ENCODE results near the gene NEK6. TPM values are rescaled to one million over a fixed set of nuclear protein-coding genes. Genes with fewer than 3 reads are reported as not detected.

NEK6 gene
- total and polyA plus RNA-seq, 2 donors, result 28.1 to 38.3 TPM

- 65% methylated on average over 15 of the region's 15 CpGs for WGBS
- no peaks in the 10 kb centered on the region for H3K36me3 ChIP-seq (ENCODE audit: insufficient read depth)
- no peak overlapping the region for H3K4me3 ChIP-seq (ENCODE audit: low read depth, low read length)
- H3K27ac ChIP-seq (ENCODE audit: low read depth), result no peak overlapping the region
- no peaks in the 10 kb centered on the region for H3K4me1 ChIP-seq (ENCODE audit: insufficient read depth)
- no peak for DNase-seq (ENCODE audit: extremely low spot score)
Measured at GRCh38 chr9:124309667-124310084, 51.9 kb downstream of the NEK6 start.

GRCh38 chr9:124311283-124311682, 53.5 kb downstream of the NEK6 start:
- Histone ChIP-seq H3K27ac (ENCODE audit: low read depth) (no peak overlapping the region), H3K4me1 (ENCODE audit: insufficient read depth) (no peaks in the 10 kb centered on the region), H3K36me3 (ENCODE audit: insufficient read depth) (peaks cover 2% of the 10 kb centered on the region), H3K4me3 (ENCODE audit: low read depth, low read length) (no peak overlapping the region)
- 94% methylated on average over 5 of the region's 5 CpGs for WGBS
- DNase-seq (ENCODE audit: extremely low spot score), result no peak

- 81% methylated on average over 27 of the region's 27 CpGs for WGBS
- no peak for DNase-seq (ENCODE audit: extremely low spot score)
- H3K36me3 ChIP-seq (ENCODE audit: insufficient read depth), result peaks cover 2% of the 10 kb centered on the region
- no peaks in the 10 kb centered on the region for H3K4me1 ChIP-seq (ENCODE audit: insufficient read depth)
- no peak overlapping the region for H3K27ac ChIP-seq (ENCODE audit: low read depth)
- no peak overlapping the region for H3K4me3 ChIP-seq (ENCODE audit: low read depth, low read length)
Measured at GRCh38 chr9:124312290-124313265, 54.8 kb downstream of the NEK6 start.

- Histone ChIP-seq H3K36me3 (ENCODE audit: insufficient read depth) (peaks cover 2% of the 10 kb centered on the region), H3K4me1 (ENCODE audit: insufficient read depth) (no peaks in the 10 kb centered on the region), H3K4me3 (ENCODE audit: low read depth, low read length) (no peak overlapping the region), H3K27ac (ENCODE audit: low read depth) (no peak overlapping the region)
- 93% methylated on average over 18 of the region's 18 CpGs for WGBS
- no peak for DNase-seq (ENCODE audit: extremely low spot score)
Measured at GRCh38 chr9:124313940-124314339, 56.2 kb downstream of the NEK6 start.

GRCh38 chr9:124315882-124316281, 58.1 kb downstream of the NEK6 start:
- H3K27ac ChIP-seq (ENCODE audit: low read depth), result no peak overlapping the region
- 90% methylated on average over 16 of the region's 16 CpGs for WGBS
- DNase-seq (ENCODE audit: extremely low spot score), result no peak
- no peak overlapping the region for H3K4me3 ChIP-seq (ENCODE audit: low read depth, low read length)
- no peaks in the 10 kb centered on the region for H3K4me1 ChIP-seq (ENCODE audit: insufficient read depth)
- H3K36me3 ChIP-seq (ENCODE audit: insufficient read depth), result peaks cover 2% of the 10 kb centered on the region

GRCh38 chr9:124320062-124320973, 62.6 kb downstream of the NEK6 start:
- DNase-seq (ENCODE audit: extremely low spot score), result no peak
- Histone ChIP-seq H3K36me3 (ENCODE audit: insufficient read depth) (peaks cover 2% of the 10 kb centered on the region), H3K27ac (ENCODE audit: low read depth) (no peak overlapping the region), H3K4me1 (ENCODE audit: insufficient read depth) (no peaks in the 10 kb centered on the region), H3K4me3 (ENCODE audit: low read depth, low read length) (no peak overlapping the region)
- WGBS, result 60% methylated on average over 17 of the region's 17 CpGs

GRCh38 chr9:124321416-124321815, 63.7 kb downstream of the NEK6 start:
- Histone ChIP-seq H3K4me3 (ENCODE audit: low read depth, low read length) (no peak overlapping the region), H3K36me3 (ENCODE audit: insufficient read depth) (no peaks in the 10 kb centered on the region), H3K27ac (ENCODE audit: low read depth) (no peak overlapping the region), H3K4me1 (ENCODE audit: insufficient read depth) (no peaks in the 10 kb centered on the region)
- 91% methylated on average over 12 of the region's 12 CpGs for WGBS
- DNase-seq (ENCODE audit: extremely low spot score), result no peak

- no peak overlapping the region for H3K4me3 ChIP-seq (ENCODE audit: low read depth, low read length)
- H3K27ac ChIP-seq (ENCODE audit: low read depth), result no peak overlapping the region
- no peak for DNase-seq (ENCODE audit: extremely low spot score)
- H3K36me3 ChIP-seq (ENCODE audit: insufficient read depth), result no peaks in the 10 kb centered on the region
- 91% methylated on average over 4 of the region's 4 CpGs for WGBS
- no peaks in the 10 kb centered on the region for H3K4me1 ChIP-seq (ENCODE audit: insufficient read depth)
Measured at GRCh38 chr9:124321935-124322334, 64.2 kb downstream of the NEK6 start.

GRCh38 chr9:124322618-124323432, 65.1 kb downstream of the NEK6 start:
- no peak for DNase-seq (ENCODE audit: extremely low spot score)
- WGBS, result 87% methylated on average over 18 of the region's 18 CpGs
- H3K27ac ChIP-seq (ENCODE audit: low read depth), result no peak overlapping the region
- H3K4me3 ChIP-seq (ENCODE audit: low read depth, low read length), result no peak overlapping the region
- no peaks in the 10 kb centered on the region for H3K4me1 ChIP-seq (ENCODE audit: insufficient read depth)
- no peaks in the 10 kb centered on the region for H3K36me3 ChIP-seq (ENCODE audit: insufficient read depth)

GRCh38 chr9:124323904-124324303, 66.2 kb downstream of the NEK6 start:
- Histone ChIP-seq H3K4me1 (ENCODE audit: insufficient read depth) (no peaks in the 10 kb centered on the region), H3K36me3 (ENCODE audit: insufficient read depth) (no peaks in the 10 kb centered on the region), H3K27ac (ENCODE audit: low read depth) (no peak overlapping the region), H3K4me3 (ENCODE audit: low read depth, low read length) (no peak overlapping the region)
- 86% methylated on average over 10 of the region's 10 CpGs for WGBS
- no peak for DNase-seq (ENCODE audit: extremely low spot score)

- no peak for DNase-seq (ENCODE audit: extremely low spot score)
- H3K36me3 ChIP-seq (ENCODE audit: insufficient read depth), result no peaks in the 10 kb centered on the region
- WGBS, result 90% methylated on average over 6 of the region's 6 CpGs
- no peak overlapping the region for H3K27ac ChIP-seq (ENCODE audit: low read depth)
- no peaks in the 10 kb centered on the region for H3K4me1 ChIP-seq (ENCODE audit: insufficient read depth)
- no peak overlapping the region for H3K4me3 ChIP-seq (ENCODE audit: low read depth, low read length)
Measured at GRCh38 chr9:124325816-124326215, 68.1 kb downstream of the NEK6 start.

GRCh38 chr9:124326378-124326777, 68.6 kb downstream of the NEK6 start:
- Histone ChIP-seq H3K4me1 (ENCODE audit: insufficient read depth) (no peaks in the 10 kb centered on the region), H3K4me3 (ENCODE audit: low read depth, low read length) (no peak overlapping the region), H3K27ac (ENCODE audit: low read depth) (no peak overlapping the region), H3K36me3 (ENCODE audit: insufficient read depth) (no peaks in the 10 kb centered on the region)
- WGBS, result 93% methylated on average over 21 of the region's 21 CpGs
- DNase-seq (ENCODE audit: extremely low spot score), result no peak

GRCh38 chr9:124327491-124327890, 69.7 kb downstream of the NEK6 start:
- no peak for DNase-seq (ENCODE audit: extremely low spot score)
- H3K4me3 ChIP-seq (ENCODE audit: low read depth, low read length), result no peak overlapping the region
- no peaks in the 10 kb centered on the region for H3K36me3 ChIP-seq (ENCODE audit: insufficient read depth)
- WGBS, result 79% methylated on average over 9 of the region's 9 CpGs
- no peak overlapping the region for H3K27ac ChIP-seq (ENCODE audit: low read depth)
- no peaks in the 10 kb centered on the region for H3K4me1 ChIP-seq (ENCODE audit: insufficient read depth)

Measured in urinary bladder (tissue), 4 donors.